22Rv1 (cell line): ENCODE results near the gene PEAK1.

Experiments
- CTCF ChIP-seq: fragments of 450-650 bp; IDR thresholded peaks from 2 replicates; pipeline ENCODE4 v1.5.1; 2017; ENCODE audit warnings: mild to moderate bottlenecking
- ZFX ChIP-seq: fragments of 450-650 bp; IDR thresholded peaks from 2 replicates; pipeline ENCODE4 v1.6.1; 2017; ENCODE audit warnings: antibody characterized with exemption, borderline replicate concordance

GRCh38 chr15:77120576-77120975, 299.3 kb downstream of the PEAK1 start:
- TF ChIP-seq CTCF (no peak), ZFX (no peak)
